ENCODE results near the gene DGCR6L. TPM values are rescaled to one million over a fixed set of nuclear protein-coding genes. Genes with fewer than 3 reads are reported as not detected.

DGCR6L gene
- total and polyA plus RNA-seq, 2 of the 4 experiments (the other 2 are of a cell fraction), result 65.4 to 80.4 TPM

GRCh38 chr22:20324139-20324516 lies 4.3 kb upstream of the DGCR6L start:
- Histone ChIP-seq H3K18ac (ENCODE audit: low read depth, low read length) (no peak overlapping the region), H2BK5ac (ENCODE audit: low read depth, low read length, poor library complexity, severe bottlenecking) (peak overlapping the region; percentile 19), H3K23ac (ENCODE audit: low read depth, low read length) (peak overlapping the region; percentile 4; the same call in 1 of the 2 replicates), H3K27ac (ENCODE audit: insufficient read depth, low read length) (peak overlapping the region; percentile 56), H2AK5ac (ENCODE audit: low read depth, low read length) (peak overlapping the region; percentile 38), H4K5ac (ENCODE audit: low read depth, low read length) (no peak overlapping the region), H3K9me1 (ENCODE audit: insufficient read depth, low read length) (peaks cover 20% of the 10 kb centered on the region), H3K79me1 (ENCODE audit: low read depth in 1 of 2, low read length in 2 of 2) (peaks cover 19 to 42% of the 10 kb centered on the region in 2 experiments; a peak in 3 of 4 replicates), H3K9ac (ENCODE audit: low read depth, low read length) (no peak overlapping the region; the same call in 1 of the 2 replicates), H3K4me1 (ENCODE audit: control insufficient read depth, insufficient read depth, low read length) (peaks cover 17% of the 10 kb centered on the region), H3K4me3 (ENCODE audit: insufficient read depth, low read depth, low read length) (no peak overlapping the region), H2BK20ac (ENCODE audit: low read depth, low read length) (no peak overlapping the region), H2AFZ (replicated peaks; ENCODE audit: low read length, poor library complexity) (peak overlapping the region; percentile 38), H2AK9ac (replicated peaks; ENCODE audit: low read depth, low read length, poor library complexity) (no peak overlapping the region), H4K20me1 (ENCODE audit: insufficient read depth, low read length) (peaks cover 14% of the 10 kb centered on the region), H3K9me3 (ENCODE audit: control insufficient read depth, insufficient read depth, low read length) (no peaks in the 10 kb centered on the region), H3K4ac (ENCODE audit: low read depth, low read length) (no peak overlapping the region), H3K27me3 (ENCODE audit: control insufficient read depth, insufficient read depth, low read length) (no peaks in the 10 kb centered on the region), H4K8ac (ENCODE audit: low read depth in 2 of 2, low read length in 2 of 2) (peak overlapping the region in 1 of 2 experiments; percentile 14; a peak in 1 of 4 replicates), H3K4me2 (ENCODE audit: low read depth, low read length) (peak overlapping the region; percentile 53), H2BK15ac (ENCODE audit: low read depth, low read length) (no peak overlapping the region), H4K91ac (ENCODE audit: insufficient read depth, low read depth, low read length) (0 out of 2 replicates have a peak overlapping the region, but pooled peaks have one; percentile 5), H3K36me3 (ENCODE audit: control insufficient read depth, insufficient read depth, low read length) (no peaks in the 10 kb centered on the region), H3K56ac (ENCODE audit: extremely low read depth, insufficient read depth, low read length) (no peak overlapping the region), H2BK120ac (ENCODE audit: low read depth, low read length) (no peak overlapping the region; the same call in 1 of the 2 replicates), H3K14ac (replicated peaks; ENCODE audit: low read depth, low read length) (no peak overlapping the region)
- TF ChIP-seq MXI1 (IDR thresholded peaks at IDR 0.05; ENCODE audit: borderline replicate concordance, low read depth, low read length) (no peak), POLR2A (IDR thresholded peaks at IDR 0.05; ENCODE audit: low read depth, low read length) (no peak), NFE2L2 (IDR thresholded peaks at IDR 0.05; ENCODE audit: low read depth, low read length) (no peak), SMC3 (IDR thresholded peaks at IDR 0.05; ENCODE audit: low read depth, low read length) (no peak), ELK1 (IDR thresholded peaks at IDR 0.05; ENCODE audit: borderline replicate concordance, low read depth, low read length) (no peak), RFX5 (IDR thresholded peaks at IDR 0.05; ENCODE audit: low read depth, low read length) (no peak), CEBPB (IDR thresholded peaks at IDR 0.05; ENCODE audit: low read depth, low read length) (no peak), CHD1 (IDR thresholded peaks at IDR 0.05; ENCODE audit: low read depth, low read length) (no peak), FOS (IDR thresholded peaks at IDR 0.05; ENCODE audit: low read depth, low read length) (no peak), BHLHE40 (IDR thresholded peaks at IDR 0.05; ENCODE audit: low read depth, low read length) (peak; percentile 62; the same call in 1 of the 2 replicates), RCOR1 (IDR thresholded peaks at IDR 0.05; ENCODE audit: insufficient replicate concordance, low read length) (no peak), MAFK (IDR thresholded peaks at IDR 0.05; ENCODE audit: low read depth, low read length) (no peak), MAZ (IDR thresholded peaks at IDR 0.05; ENCODE audit: borderline replicate concordance, low read depth, low read length) (no peak), RAD21 (IDR thresholded peaks at IDR 0.05; ENCODE audit: low read length) (peak; percentile 20; the same call in 1 of the 2 replicates)
- TF ChIP-seq, protein P1, sequence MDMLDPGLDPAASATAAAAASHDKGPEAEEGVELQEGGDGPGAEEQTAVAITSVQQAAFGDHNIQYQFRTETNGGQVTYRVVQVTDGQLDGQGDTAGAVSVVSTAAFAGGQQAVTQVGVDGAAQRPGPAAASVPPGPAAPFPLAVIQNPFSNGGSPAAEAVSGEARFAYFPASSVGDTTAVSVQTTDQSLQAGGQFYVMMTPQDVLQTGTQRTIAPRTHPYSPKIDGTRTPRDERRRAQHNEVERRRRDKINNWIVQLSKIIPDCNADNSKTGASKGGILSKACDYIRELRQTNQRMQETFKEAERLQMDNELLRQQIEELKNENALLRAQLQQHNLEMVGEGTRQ (IDR thresholded peaks at IDR 0.05; ENCODE audit: low read depth, low read length), result no peak
- TF ChIP-seq, protein P2, sequence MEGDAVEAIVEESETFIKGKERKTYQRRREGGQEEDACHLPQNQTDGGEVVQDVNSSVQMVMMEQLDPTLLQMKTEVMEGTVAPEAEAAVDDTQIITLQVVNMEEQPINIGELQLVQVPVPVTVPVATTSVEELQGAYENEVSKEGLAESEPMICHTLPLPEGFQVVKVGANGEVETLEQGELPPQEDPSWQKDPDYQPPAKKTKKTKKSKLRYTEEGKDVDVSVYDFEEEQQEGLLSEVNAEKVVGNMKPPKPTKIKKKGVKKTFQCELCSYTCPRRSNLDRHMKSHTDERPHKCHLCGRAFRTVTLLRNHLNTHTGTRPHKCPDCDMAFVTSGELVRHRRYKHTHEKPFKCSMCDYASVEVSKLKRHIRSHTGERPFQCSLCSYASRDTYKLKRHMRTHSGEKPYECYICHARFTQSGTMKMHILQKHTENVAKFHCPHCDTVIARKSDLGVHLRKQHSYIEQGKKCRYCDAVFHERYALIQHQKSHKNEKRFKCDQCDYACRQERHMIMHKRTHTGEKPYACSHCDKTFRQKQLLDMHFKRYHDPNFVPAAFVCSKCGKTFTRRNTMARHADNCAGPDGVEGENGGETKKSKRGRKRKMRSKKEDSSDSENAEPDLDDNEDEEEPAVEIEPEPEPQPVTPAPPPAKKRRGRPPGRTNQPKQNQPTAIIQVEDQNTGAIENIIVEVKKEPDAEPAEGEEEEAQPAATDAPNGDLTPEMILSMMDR (conservative IDR thresholded peaks at IDR 0.05; ENCODE audit: low read depth, low read length), result no peak
- POLR2A ChIA-PET (ENCODE audit: unreplicated experiment), result no interaction called here
- WGBS, 2 experiments (ENCODE audit: extremely low coverage in 2 of 2, insufficient read length in 1 of 2), result 72% methylated on average over 4 of the region's 5 CpGs; no CpG with 5 or more reads in 1 of the 2 experiments
- CTCF ChIA-PET, result no interaction called here
- BruUV-seq (replicated peaks), result no TSS peak
- in situ Hi-C loops (cut with MboI; ENCODE audit: low sequenced_read_pairs) (no loop called here), dilution Hi-C loops (cut with HindIII; ENCODE audit: low sequenced_read_pairs, unreplicated experiment) (no loop called here), intact Hi-C loops (cut with micrococcal nuclease) (no loop called here)
- ATAC-seq (ENCODE audit: low read depth) (peak; percentile 2; the same call in 1 of the 2 replicates), DNase-seq (no peak)
